Superior temporal gyrus (tissue), 1 donor: Measurements from ENCODE around the gene OS9.

Experiments used
- DNase-seq: peaks from one replicate; pipeline ENCODE4 v3.0.0-alpha.2; 2016; ENCODE audit errors: extremely low spot score

OS9 gene

DNA sequence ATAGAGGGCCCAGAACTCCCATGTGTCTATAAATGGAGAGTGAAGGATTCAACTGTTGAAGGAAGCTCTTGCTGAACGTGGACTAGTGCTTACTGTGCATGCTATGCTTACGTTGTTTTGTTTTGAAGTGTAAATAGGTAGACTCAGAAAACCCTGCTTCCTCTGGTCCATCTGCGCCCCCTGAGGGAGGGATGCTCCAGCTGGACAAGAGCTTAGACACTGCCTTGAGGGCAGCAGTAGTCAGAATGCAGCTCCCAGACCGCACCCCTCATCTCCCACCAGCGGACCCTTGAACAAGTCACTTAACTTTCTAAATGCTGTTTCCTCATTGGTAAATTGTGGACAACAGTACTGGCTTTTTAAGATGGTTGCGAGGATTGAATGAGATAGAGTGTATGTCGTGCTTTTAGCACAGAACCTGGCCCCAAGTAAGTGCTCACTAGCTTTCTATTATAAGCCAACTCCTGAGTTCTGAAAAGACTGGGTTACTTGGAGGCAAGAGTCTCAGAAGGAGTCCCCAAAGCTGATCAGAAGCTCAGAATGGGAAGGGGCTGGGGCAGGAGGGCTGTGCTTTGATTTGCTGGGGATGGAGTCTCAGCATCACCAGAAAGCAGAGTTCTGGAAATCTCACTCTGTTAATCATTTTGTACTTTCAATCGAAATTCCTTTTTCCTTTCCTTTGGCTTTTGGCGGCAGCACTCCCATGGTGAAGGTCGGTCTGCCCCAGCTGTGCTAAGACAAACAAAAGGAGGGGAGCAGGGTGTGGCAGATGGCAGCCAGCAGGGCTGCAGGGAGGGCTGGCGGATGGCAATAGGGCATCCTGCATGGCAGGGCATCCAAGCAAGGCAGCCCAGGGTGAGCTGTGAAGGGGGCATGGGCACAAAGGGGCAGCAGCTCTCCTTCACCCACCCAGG, 29.0 kb downstream of the OS9 start:
- DNase-seq, result no peak

DNA sequence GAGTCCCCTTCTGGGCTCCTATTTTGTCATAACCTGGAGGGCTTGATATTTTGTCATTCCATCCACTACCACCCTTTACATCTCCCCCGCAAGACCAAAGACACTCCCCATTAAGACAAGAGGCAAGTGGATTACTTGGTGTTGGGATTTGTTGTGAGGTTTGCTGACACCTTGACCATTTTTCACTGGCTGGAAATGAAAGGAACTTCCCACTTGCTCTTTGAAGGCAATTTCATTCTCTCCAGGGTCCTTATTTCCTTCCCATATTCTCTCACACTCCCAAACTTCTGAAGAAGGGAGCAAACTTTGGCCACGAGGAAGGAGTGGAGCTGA, 29.7 kb downstream of the OS9 start:
- no peak for DNase-seq

DNA sequence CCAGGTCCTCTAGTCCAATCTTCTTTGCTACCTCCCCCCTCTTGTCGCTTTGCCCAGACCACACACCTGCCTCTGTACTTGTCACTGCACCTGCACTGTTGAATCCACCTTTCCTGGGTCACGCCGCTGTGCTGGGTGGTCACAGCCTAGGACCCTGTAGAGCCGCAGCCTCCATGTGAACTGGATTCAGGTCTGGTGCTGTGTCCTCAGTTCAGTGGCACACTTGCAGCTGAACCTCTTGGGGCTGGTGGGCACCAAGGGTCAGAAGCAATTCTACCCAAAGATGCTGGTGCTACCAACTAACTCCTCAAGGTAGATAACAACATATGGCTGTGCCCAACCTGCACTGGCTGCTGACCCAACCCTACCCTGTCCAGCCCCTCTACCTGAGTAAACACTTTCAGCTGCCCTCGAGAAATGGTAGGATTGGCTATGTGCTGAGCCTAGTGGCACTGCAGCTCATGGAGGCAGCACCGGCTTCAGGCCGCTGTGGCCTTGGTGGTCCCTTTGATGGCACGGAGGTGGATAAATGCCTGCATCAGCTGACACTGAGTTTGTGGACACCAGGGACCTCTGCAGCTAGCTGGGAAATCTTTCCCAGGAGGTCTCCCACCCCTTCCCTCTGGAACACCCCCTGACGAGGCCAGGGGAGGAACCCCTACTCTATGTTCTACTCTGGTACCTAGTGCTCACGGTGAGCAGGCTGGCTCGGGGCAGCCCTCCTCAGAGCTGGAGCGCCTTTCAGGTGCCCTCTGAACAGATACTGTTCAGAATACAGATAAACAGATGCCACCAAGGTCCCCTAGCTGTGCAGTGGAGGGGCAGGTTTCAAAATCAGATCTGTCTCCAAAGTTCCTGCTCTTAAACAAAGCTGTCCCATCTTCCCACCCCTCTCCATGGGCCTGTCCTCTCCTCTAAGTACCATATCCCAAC, 30.3 kb downstream of the OS9 start:
- DNase-seq, result no peak

DNA sequence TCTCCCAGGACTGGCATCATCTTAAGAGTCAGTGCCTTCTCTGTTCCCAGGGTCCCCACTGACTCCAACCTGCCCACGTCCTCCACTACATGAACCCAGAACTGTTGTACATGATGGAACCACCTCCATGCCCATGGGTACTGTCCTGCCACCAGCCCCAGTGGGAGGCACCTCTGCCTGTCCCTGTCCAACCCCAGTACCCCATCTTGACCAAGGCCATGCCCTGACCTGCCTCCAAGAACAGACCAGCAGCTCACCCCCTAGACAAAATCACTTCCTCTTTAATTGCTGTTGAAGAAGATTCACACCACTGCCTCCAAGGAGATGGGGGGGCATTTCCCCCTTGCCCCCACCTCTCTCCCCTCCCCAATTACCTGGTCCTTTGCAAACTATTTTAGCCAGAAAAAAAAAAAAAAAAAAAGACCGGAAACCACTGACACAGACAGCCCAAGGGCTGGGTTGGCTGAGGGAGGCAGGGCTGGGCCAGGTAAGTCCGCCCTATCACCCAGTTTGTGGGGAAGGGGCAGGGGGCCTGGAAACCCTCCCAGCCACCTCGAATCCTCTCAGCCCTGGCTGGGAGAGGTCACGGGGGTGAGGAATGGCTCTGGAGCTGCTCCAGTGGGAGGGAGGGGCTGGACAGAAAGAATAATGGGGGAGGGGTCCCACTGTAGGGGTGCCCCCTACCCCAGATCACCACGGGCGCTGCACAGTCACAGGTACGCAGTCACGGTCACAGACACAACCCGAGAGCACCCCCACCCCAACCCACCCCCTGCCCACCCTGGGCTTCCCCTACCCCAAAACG, 31.2 kb downstream of the OS9 start:
- no peak for DNase-seq

DNA sequence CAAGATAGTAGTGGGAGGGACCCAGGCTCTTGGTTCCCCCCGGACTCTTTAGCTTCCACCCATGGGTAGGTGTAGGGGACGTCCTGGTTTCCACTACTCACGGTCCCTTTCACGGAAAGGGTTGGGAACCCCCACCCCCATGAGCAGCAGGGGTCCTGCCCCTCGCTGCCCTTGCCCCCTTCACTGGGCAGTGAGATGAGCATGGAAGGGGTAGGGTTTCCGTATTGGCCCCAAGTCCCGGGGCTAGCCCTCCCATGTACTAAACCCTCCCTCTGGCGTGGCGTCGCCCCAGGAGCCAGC, 31.9 kb downstream of the OS9 start:
- no peak for DNase-seq

DNA sequence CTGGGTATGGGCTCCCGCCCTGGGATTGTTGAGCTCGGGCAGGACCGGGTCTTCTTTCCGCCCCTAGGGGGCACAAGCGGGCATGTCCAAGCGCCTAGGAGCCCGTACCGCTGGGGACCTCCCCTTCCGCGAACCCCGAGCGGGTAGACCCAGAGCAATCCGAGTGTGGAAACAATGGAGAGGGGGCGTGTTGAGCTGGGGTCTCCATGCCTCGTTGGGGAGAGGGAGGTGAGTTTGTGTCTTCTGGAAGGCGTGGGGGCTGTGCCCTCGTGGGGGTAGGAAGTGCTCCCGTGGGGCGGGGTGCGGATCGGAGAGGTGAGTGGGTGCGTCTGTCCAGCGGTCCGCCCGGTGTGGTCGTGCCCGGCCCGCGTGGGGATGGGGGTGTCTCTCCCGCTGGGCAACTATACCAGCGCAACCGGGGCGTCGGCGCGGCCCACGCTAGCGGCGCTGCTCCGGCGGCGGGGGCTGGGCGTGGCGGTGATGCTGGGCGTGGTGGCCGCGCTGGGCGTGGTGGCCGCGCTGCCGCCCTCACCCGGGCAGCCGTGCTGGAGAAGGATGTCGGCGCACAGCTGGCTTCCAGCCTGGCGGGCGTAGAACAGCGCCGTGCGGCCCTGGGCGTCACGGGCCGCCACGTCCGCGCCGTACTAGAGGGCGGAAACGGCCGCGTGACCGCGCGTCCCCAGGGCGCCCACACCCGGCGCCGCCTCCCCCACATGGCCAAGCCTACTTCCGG, 32.4 kb downstream of the OS9 start:
- DNase-seq, result peak; percentile 72

DNA sequence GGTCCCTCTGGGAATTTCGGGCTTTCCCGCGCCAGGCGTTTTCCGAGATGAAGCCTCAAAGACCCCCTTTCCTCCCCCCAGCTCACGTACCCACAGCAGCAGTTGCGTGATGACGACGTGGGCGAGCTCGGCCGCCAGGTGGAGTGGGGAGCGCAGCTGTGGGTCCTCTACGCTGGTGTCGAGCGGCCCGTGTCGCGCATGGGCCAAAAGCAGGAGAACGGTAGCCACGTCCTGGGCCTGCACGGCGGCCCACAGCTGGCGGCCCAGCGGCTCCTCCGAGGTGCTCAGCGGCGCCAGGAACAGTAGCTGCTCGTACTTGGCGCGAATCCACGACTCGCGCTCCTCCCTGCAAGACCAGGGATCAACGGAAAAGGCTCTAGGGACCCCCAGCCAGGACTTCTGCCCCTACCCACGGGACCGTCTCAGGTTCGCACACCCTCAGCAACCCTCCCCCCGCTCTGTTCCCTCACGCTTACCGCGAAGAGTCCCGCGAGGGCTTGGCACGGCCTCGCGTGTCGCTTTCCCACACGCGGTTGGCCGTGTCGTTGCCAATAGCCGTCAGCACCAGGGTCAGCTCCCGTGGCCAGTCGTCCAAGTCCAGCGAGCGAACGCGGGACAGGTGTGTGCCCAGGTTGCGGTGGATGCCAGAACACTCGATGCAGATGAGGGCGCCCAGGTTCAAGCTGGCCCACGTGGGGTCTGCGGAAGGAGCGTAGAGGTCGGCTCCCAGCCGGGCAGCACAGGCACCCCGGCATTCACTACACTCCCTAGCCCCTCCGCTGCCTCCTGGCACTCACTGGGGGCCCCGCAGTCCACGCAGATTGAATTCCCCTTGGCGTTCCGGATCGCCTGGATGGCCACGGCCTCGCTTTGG, 33.2 kb downstream of the OS9 start:
- DNase-seq, result no peak

DNA sequence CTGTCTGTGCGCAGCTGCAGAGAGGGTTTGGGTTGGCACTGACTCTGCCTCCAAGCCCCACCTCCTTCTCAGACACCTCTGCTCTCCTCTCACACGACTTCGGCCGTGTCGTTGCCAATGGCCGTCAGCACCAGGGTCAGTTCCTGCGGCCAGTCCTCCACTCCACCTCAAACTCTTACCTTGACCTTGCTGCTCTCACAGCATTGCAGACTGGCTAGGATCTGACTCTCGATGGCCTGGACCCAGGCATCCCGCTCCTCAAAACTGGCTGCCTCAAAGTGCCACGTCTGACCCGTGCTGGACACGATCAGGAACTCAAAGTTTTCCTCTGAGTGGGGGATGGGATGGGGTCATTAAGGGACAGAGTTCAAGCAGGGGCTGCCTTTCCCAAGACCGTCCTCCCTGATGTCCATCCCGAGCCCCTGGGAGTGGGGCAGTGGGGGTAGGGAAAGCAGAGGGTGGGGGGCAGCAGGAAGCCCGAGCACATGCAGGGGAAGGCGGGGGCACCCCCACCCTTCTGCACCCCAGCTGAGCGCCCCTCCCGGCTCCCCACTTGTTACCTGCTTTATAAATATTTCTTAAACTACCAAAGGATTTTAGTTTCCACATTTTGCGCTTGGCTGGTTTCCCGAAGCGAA, 33.9 kb downstream of the OS9 start:
- DNase-seq, result no peak

DNA sequence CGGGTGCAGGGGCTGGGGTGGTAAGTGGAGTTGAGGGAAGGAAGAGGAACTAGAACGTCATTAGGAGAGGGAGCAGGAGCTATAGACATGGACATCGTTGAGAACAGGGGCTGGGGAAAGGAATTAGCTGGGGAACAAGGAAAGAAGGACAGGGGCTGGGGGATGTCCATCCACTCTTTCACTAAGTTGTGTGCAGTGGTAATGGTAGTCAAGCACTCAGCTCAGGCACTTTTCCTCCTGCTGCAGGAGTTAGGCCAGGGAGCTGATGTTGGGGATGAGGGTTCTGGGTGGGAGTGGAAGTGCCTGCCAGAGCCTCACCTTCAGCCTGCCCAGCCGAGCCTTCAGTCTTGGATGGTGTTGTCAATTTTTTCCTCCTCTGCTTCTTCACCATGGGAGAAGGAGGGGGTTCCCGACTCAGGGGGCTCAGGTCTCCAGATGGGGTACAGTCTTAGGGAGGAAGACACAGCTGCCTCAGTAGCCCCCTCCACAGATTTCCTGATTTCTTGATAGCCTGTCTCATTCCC, 35.5 kb downstream of the OS9 start:
- DNase-seq, result no peak

DNA sequence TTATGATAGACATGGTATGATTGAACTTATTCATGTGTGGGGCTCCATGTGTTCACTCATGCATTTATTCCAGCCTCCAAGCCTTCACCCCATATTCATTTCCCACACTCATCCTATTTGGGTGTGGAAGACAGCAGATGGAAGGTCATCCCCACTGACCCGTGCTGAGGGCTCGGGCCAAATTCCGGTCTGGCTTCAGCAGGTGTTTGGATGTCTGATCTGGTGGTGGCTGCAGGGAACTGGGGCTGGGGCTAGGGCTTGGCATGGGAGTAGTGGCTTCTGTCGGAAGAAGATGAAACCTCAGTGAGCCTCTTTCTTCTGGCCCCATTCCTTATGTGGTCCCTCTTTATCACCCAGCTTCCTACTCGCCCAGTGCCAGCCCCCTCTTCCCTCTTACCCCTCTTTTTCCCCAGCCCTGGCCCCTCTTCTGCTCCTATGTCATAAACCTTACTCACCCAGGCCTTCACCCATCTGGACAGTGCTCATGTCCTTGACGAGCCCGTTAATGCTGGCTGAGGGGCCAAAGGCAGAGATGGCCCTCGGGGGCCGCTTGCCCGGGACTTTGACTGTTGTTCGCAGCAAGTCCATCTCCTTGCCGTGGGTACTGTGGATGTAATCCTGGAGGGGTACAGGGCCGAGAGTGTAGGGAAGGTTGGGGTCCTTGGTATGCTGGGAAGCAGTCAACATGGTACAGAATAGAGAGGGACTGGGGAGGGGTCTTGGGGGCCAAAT, 36.6 kb downstream of the OS9 start:
- DNase-seq, result no peak

DNA sequence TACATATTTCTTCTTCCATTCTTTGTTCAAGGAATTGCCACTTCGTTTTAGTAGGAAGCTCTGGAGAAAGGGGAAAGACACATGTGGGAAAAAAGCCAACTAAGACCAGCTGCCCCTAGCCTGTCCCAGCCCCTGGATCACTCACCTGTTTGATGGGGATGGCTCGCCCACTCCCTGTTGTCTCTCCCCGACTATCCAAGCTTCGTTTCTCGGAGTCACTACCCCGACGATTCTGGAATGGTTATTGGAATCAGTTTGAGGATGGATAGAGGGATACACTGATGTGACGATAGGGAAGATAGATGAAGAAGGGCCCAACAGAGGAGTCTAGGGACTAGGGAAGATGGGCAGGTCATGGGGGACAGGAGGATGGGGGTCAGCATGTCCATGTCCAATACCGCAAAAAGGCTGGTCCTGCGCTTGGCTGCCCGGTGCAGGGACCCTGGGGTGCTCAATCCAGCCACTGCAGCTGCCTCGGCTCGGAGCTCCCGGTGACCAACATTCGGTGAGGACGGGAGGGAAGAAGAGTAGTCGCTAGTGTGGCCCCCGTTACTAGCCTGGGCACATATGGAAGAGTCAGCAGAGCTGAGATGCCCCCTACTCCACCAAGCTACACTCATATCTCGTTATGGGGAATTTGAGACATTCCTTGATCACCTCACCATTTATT, 37.6 kb downstream of the OS9 start:
- no peak for DNase-seq

DNA sequence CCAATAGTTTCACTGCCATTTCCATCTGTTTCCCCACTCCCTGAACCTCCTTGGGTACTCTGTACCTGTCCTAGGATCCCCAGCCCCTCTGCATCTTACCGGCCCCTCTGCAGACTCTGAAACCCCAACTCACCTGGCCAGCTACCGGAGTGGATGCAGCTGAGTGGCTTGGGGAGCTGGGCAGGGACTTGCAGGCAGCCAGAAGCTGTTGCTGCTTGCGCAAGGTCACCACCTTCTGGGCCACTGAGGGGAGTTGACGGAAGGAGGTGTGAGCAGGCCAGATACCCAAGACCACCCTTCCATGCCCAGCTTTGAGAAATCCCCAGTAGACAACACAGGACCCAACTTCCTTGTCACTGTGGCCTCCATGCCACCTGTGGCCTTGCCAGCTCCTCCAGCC, 38.3 kb downstream of the OS9 start:
- no peak for DNase-seq

DNA sequence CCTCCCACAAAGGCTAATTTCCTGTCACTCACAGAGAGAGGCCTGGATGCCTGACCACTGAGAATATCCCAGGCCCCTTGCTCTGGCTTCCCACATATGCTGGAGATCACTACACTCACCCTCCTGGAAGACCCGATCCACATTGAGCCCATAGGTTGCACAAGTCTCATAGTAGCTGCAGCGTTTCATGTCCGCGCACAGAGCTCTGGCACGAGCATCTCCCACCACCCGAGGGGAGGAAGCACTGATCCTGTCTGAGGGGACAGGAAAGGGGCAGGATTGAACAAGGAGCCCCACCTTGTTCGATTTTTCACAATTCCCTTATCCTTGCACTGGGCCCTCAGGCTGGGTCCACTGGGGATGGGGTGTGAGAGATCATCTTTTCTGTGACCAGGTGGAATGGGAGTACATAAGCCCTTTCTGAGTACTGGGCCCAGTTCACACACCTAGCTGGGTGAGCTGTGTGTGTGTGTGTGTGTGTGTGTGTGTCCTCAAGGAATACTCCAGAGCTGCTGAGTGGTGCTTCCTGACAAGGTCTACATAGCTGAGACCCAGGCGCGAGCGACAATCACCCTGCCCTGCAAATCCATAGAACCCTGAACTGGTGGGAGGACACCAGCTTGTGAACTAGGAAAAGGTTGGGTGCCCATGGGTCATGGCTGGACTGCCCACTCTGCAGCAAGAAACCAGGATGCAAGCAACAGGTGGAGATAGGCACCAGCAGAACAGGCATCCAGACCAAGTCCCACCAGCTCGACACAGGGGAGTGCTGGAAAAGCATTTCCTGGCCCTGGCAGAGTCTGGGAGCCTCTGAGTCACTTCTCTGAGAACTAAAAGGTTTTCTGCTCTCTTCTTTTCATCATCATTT, 39.0 kb downstream of the OS9 start:
- no peak for DNase-seq

DNA sequence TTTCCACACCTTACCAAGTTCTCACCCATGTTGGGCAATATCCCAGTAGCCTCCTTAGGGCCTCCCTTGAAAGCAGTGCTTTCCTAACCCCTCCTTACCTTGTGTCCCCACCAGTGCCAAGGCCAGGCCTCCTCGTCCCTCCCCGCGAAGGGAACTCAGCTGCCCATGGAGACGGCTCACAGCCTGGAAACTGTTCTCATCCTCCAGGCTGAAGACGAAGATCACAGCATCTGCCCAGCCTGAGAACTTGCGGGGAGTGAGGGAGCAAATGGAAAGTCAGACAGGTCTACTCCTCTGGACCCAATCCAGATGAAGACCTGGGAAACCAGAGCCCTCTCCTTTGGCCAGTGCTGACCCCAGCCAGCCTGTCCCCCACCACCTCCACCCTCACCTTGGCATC, 40.0 kb downstream of the OS9 start:
- no peak for DNase-seq

DNA sequence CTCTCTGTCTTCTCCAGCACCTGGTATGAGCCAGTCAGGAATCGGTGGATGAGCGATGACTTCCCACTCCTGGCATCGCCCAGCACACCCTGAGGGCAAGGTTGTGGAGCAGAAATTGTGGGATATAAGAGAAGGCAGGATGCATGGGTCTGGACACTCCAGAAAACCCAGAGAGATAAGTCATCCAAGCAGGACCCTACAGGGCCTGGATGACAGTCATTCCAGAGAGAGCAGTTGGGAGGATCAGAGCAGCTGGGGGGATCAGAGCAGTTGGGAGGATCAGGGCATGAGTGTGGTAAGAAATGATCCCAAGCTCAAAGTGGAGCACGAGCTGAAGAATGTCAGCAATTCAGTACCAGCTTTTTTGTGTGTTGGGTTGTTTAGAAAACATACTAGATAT, 40.7 kb downstream of the OS9 start:
- no peak for DNase-seq

DNA sequence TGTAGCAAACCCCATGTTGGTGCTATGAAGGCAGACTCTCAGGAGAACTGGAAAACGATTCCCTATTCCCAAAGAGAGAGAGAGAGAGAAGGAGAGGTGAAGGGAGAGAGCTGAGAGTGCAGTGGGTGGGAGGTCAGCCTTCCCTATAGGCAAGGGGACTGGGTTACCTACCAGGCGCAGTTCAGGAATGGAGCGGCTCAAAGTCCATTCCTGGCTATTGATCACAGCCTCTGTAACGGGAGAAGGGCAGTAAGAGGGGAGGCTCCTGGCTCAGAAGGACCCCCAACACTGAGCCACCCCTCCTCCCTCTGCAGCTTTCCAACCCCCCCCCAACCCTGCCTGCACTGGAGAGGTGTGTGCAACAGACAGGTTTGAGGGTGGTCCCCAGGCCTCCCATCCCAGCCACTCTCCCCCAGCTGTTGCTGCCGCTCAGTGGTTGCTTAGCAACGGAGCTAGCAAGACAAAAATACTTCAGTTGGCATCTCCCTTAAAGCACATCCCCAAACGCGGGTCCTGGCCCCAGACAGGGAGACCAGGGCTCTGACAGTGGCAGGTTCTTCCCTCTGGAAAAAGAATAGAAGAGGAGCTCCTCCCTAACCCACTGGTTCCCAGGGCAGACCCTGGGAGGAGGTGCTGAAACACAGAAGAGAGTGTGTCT, 41.4 kb downstream of the OS9 start:
- peak; percentile 19 for DNase-seq
